Tibial nerve (tissue), 4 donors: Measurements from ENCODE around the gene KRTAP26-1.

Experiments used
- EP300 ChIP-seq, 2 donors: sonication (generic); formaldehyde crosslinking; IDR thresholded peaks; one replicate each; pipeline ENCODE4 v1.6.1; 2017; ENCODE audit warnings: antibody characterized with exemption in 2 of 2, mild to moderate bottlenecking in 1 of 2
- POLR2A ChIP-seq, 2 donors: fragments of 450-650 bp; IDR thresholded peaks; one replicate each; pipeline ENCODE4 v1.6.1; 2017; ENCODE audit warnings: antibody characterized with exemption in 2 of 2, mild to moderate bottlenecking in 2 of 2, moderate library complexity in 2 of 2
- TF ChIP-seq, protein P1 (sequence below), 5 experiments: fragments of 200-600 bp in 3 of 5; fragments of 450-650 bp in 2 of 5; sonication (generic) in 3 of 5; IDR thresholded peaks; one replicate each; pipeline ENCODE4 v1.5.1; 2016 to 2019; ENCODE audit warnings: antibody characterized with exemption in 5 of 5, mild to moderate bottlenecking in 3 of 5, moderate library complexity in 2 of 5

DNA sequence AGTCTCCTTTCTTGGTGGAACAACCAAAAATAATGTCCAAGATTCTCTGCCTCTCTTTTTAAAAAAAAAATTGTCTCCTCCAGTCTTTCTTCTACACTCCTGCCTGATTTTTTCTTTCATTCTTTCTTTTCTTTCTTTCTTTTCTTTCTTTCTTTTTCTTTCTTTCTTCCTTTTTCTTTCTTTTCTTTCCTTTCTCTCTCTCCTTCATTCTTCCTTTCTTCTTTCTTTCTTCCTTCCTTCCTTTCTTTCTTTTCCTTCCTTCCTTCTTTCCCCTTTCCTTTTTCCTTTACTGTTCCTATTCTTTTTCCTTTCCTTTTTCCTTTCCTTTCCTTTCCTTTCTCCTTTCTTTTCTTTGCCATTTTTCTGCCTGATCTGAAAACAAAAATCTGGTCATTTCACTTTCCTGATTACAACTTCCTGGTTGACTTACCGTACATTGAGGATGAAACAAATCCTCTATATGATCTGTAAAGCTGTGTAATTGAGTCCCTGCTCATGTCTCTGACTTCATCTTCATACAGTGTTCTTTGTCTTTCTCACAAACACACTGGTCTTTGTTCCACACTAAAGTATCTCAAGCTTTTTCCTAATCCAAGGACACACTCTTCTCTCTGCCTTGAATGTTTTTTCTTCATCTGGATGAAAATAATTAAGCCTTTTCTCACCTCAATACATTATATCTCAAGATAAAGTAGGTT lies 34.3 kb upstream of the KRTAP26-1 start:
- TF ChIP-seq, protein P1, sequence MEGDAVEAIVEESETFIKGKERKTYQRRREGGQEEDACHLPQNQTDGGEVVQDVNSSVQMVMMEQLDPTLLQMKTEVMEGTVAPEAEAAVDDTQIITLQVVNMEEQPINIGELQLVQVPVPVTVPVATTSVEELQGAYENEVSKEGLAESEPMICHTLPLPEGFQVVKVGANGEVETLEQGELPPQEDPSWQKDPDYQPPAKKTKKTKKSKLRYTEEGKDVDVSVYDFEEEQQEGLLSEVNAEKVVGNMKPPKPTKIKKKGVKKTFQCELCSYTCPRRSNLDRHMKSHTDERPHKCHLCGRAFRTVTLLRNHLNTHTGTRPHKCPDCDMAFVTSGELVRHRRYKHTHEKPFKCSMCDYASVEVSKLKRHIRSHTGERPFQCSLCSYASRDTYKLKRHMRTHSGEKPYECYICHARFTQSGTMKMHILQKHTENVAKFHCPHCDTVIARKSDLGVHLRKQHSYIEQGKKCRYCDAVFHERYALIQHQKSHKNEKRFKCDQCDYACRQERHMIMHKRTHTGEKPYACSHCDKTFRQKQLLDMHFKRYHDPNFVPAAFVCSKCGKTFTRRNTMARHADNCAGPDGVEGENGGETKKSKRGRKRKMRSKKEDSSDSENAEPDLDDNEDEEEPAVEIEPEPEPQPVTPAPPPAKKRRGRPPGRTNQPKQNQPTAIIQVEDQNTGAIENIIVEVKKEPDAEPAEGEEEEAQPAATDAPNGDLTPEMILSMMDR (IDR thresholded peaks at IDR 0.05) = no peak
- no peak for TF ChIP-seq POLR2A (IDR thresholded peaks at IDR 0.05)
- TF ChIP-seq EP300 (IDR thresholded peaks at IDR 0.05) = no peak
